Mucosa of descending colon (tissue), 3 donors: Measurements from ENCODE around the gene PRR16. TPM values are rescaled to one million over a fixed set of nuclear protein-coding genes. Genes with fewer than 3 reads are reported as not detected.
"Not testable (repeated sequence)": the region's sequence is repeated elsewhere in the genome, so short reads cannot be mapped to it uniquely, and the experiment has no call there.

Experiments used
- ATAC-seq: fragments of 200-7000 bp; cut with Tn5 transposase; one replicate; pipeline ENCODE4 v1.9.1; 2020; ENCODE audit warnings: mild to moderate bottlenecking, moderate library complexity
- DNase-seq, 3 donors: peaks; one replicate each; pipeline ENCODE4 v3.0.0-alpha.2; 2020
- H3K36me3 ChIP-seq: fragments of 200-600 bp; one replicate; pipeline ENCODE4 v1.8.0; 2021; ENCODE audit warnings: low read depth, mild to moderate bottlenecking
- H3K4me1 ChIP-seq: fragments of 200-600 bp; one replicate; pipeline ENCODE4 v1.8.0; 2021; ENCODE audit warnings: low read depth, mild to moderate bottlenecking
- H3K4me3 ChIP-seq: fragments of 200-600 bp; one replicate; pipeline ENCODE4 v1.8.0; 2021; ENCODE audit warnings: mild to moderate bottlenecking
- H3K9me3 ChIP-seq: fragments of 200-600 bp; one replicate; pipeline ENCODE4 v1.8.0; 2021; ENCODE audit warnings: mild to moderate bottlenecking
- intact Hi-C, 2 donors: fragments of 100-400 bp; cut with DNase I in 1 of 2; cut with micrococcal nuclease in 1 of 2; formaldehyde crosslinking; loops; one replicate each; pipeline versions ENCODE4 v1.11.0 to v1.11.1; 2022; cut with DNase I, micrococcal nuclease
- total RNA-seq, 3 donors: library from RNA; stranded (reverse); fragmentation: NEBNext Ultra II Directional in 2 of 3; extraction: Animal tissue kit (Norgen Biotek cat#: 25700) in 2 of 3; gene quantifications; one replicate each; pipeline versions ENCODE4 v1.2.1 to v1.2.4, GENCODE V29; 2021 to 2023
- TF ChIP-seq, protein P1 (sequence below): fragments of 200-600 bp; IDR thresholded peaks from one replicate; pipeline ENCODE4 v1.8.0; 2022; ENCODE audit warnings: antibody characterized with exemption, mild to moderate bottlenecking
- donor health status: DM: no; HTN: no; CAD: no; lungs with moderate emphysema.
- donor health status: DM: no; HTN: no; CAD: no.
- donor health status: DM: no; HTN: yes; CAD: no.

The PRR16 gene
- total RNA-seq, 3 donors from 2014 or later = 0.69 to 2.9 (median 1.9) TPM

DNA sequence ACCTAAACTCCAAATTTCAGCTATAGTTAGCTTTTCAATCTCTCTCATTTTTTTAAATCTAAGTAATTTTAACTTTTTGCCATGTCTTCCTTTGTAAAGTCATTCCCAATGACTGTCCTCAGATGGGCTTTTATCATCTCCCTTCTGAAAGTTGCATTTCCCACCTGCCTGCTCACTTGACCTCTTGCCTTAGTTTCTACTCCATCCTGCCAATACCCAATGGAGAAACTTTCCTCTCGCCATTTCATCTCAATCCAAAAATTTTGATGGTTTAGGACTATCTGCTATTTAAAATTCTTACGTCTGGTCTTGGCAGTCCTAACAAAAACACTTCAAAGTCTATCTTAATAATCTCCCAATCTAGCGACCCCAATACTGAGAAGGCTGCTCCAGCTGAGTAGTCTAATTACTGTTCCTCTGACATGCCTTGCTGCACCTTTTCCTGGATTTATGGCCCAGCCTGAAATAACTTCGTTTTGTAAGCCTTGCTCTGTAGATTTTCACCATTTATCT lies 231.3 kb downstream of the PRR16 start:
- TF ChIP-seq, protein P1, sequence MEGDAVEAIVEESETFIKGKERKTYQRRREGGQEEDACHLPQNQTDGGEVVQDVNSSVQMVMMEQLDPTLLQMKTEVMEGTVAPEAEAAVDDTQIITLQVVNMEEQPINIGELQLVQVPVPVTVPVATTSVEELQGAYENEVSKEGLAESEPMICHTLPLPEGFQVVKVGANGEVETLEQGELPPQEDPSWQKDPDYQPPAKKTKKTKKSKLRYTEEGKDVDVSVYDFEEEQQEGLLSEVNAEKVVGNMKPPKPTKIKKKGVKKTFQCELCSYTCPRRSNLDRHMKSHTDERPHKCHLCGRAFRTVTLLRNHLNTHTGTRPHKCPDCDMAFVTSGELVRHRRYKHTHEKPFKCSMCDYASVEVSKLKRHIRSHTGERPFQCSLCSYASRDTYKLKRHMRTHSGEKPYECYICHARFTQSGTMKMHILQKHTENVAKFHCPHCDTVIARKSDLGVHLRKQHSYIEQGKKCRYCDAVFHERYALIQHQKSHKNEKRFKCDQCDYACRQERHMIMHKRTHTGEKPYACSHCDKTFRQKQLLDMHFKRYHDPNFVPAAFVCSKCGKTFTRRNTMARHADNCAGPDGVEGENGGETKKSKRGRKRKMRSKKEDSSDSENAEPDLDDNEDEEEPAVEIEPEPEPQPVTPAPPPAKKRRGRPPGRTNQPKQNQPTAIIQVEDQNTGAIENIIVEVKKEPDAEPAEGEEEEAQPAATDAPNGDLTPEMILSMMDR = no peak
- intact Hi-C loops = no loop called here
- DNase-seq = no peak
- H3K4me3 ChIP-seq = no peak overlapping the region
- H3K4me1 ChIP-seq = no peaks in the 10 kb centered on the region
- ATAC-seq = no peak
- H3K9me3 ChIP-seq = no peaks in the 10 kb centered on the region
- no peaks in the 10 kb centered on the region for H3K36me3 ChIP-seq

GRCh38 chr5:120697147-120697546 lies 233.0 kb downstream of the PRR16 start:
- Histone ChIP-seq H3K4me1 (no peaks in the 10 kb centered on the region), H3K36me3 (no peaks in the 10 kb centered on the region), H3K9me3 (no peaks in the 10 kb centered on the region), H3K4me3 (no peak overlapping the region)
- TF ChIP-seq, protein P1 = no peak
- intact Hi-C loops = no loop called here
- DNase-seq (no peak), ATAC-seq (no peak)

- H3K4me3 ChIP-seq, H3K36me3 ChIP-seq, ATAC-seq, DNase-seq, H3K9me3 ChIP-seq, H3K4me1 ChIP-seq, intact Hi-C loops: not testable (repeated sequence)
Measured at GRCh38 chr5:120697670-120698327, 233.7 kb downstream of the PRR16 start.

GRCh38 chr5:120700653-120701052 lies 236.6 kb downstream of the PRR16 start:
- intact Hi-C loops, H3K9me3 ChIP-seq, H3K36me3 ChIP-seq, ATAC-seq, H3K4me3 ChIP-seq, DNase-seq, H3K4me1 ChIP-seq: not testable (repeated sequence)

GRCh38 chr5:120702817-120703538 lies 238.9 kb downstream of the PRR16 start:
- DNase-seq, H3K9me3 ChIP-seq, H3K4me3 ChIP-seq, ATAC-seq, intact Hi-C loops, H3K4me1 ChIP-seq, H3K36me3 ChIP-seq: not testable (repeated sequence)

DNA sequence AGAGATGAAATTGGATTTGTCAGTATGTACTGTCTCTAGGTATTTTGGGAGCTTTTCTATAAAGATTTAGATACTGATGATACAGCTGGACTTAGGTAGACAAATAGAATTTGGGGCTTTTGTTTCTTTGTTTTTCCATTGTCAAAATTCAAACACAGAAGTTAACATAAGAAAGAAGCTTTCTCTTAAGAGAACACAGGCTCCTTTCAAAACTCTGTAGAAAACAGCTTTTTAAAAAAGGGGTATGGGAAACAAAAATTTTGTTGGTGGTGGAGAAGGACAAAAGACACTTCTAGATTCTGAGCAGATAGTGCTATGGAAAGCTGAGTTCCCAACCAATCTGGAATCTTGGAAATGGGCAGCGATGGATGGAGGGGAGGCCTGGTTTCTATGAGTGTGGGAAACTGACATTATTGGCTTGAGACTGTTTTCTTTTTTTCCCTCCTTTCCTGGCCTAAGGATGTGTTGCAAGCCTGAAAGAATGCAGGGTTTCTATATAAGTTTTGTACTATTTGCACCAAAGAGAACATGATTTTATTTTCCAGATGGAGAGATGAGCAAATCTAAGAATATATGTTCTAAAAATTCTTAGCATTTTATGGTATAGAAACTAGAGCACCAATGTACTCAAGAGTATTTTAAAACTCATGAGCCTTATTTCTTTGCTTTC lies 240.0 kb downstream of the PRR16 start:
- intact Hi-C loops = no loop called here
- Histone ChIP-seq H3K36me3 (no peaks in the 10 kb centered on the region), H3K4me3 (no peak overlapping the region), H3K4me1 (no peaks in the 10 kb centered on the region), H3K9me3 (no peaks in the 10 kb centered on the region)
- no peak for DNase-seq
- ATAC-seq = no peak
- TF ChIP-seq, protein P1 = no peak

DNA sequence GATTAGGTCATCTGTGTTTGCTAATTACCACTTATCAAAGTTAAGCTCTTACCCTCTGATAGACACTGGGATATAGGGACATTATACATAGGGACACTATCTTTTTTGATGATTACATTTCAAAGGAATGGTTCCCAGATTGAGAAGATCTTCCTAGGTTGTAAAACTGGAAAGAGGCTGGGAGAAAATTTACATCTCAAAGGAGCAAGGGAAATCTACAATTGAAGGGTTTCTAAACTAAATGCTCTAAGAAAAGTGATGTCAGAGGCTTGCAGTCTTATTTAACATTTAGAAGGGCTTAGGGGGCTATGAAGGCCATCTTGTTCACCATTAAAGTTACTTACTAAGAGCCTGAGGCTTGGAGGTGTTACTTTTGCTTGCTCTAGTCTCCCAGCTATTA lies 242.8 kb downstream of the PRR16 start:
- no peaks in the 10 kb centered on the region for H3K36me3 ChIP-seq
- ATAC-seq (no peak), DNase-seq (no peak)
- no peaks in the 10 kb centered on the region for H3K9me3 ChIP-seq
- TF ChIP-seq, protein P1 = no peak
- H3K4me3 ChIP-seq = no peak overlapping the region
- H3K4me1 ChIP-seq = no peaks in the 10 kb centered on the region
- intact Hi-C loops = no loop called here
